ENCODE results near the gene CATSPER1. TPM values are rescaled to one million over a fixed set of nuclear protein-coding genes. Genes with fewer than 3 reads are reported as not detected.
"Not testable (repeated sequence)": the region's sequence is repeated elsewhere in the genome, so short reads cannot be mapped to it uniquely, and the experiment has no call there.

The CATSPER1 gene
- total and polyA plus RNA-seq, 2 donors (not counting 3 experiments of a cell fraction or from before 2014, with no cell fraction given): 0.68 to 1.0 TPM

DNA sequence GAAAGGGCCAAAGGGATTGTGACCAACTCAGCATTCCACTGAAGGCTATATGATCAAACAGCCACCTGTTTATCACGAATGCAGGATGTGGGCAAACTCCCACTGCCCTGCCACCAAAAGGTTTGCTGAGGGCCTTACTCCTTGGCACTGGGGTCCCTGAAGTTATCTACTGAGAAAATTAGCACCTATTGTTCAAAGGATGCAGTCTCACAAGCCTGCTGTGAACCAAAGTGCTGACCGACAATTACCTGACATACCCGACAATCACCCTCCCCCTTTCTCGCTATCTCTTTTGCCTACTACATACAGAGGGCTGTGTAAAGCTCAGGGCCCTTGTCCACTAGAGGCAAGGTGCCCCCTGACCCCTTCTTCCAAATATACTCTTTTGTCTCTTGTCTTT lies 16.2 kb downstream of the CATSPER1 start:
- H3K9me3 ChIP-seq (replicated peaks; ENCODE audit: control insufficient read depth, insufficient read depth, low read length); H3K9me1 ChIP-seq (replicated peaks; ENCODE audit: control insufficient read depth, extremely low read depth, insufficient read depth, low read length); H3K27me3 ChIP-seq (ENCODE audit: control insufficient read depth in 2 of 2, insufficient read depth in 2 of 2, low read length in 2 of 2); H4K20me1 ChIP-seq (replicated peaks; ENCODE audit: control insufficient read depth, extremely low read depth, insufficient read depth, low read length); H3K27ac ChIP-seq (ENCODE audit: insufficient read depth, low read depth, low read length); dilution Hi-C loops (cut with MboI; ENCODE audit: extremely low pct_ligation_motif_present, low sequenced_read_pairs); H2AFZ ChIP-seq (ENCODE audit: low read depth, low read length); H3K4me3 ChIP-seq (replicated peaks in 1 of 3; ENCODE audit: insufficient read depth in 1 of 3, low read depth in 1 of 3, low read length in 3 of 3); H3K9ac ChIP-seq (replicated peaks; ENCODE audit: extremely low read depth, insufficient read depth, low read length); POLR2A ChIA-PET; H3K79me2 ChIP-seq (ENCODE audit: control insufficient read depth, insufficient read depth, low read length); H3K4me2 ChIP-seq (ENCODE audit: insufficient read depth, low read length); intact Hi-C loops (cut with micrococcal nuclease); BruUV-seq (replicated peaks); H3K36me3 ChIP-seq (ENCODE audit: control insufficient read depth in 2 of 2, extremely low read depth in 1 of 2, insufficient read depth in 2 of 2, low read length in 2 of 2); FAIRE-seq; H3K4me1 ChIP-seq (ENCODE audit: control insufficient read depth, extremely low read depth, insufficient read depth, low read length); DNase-seq (ENCODE audit: low read depth, low spot score): not testable (repeated sequence)
- CTCF ChIA-PET: interaction anchor here (2.1 to 3.9 kb wide), 2 partner anchors 12 to 35 kb away, joined by 11 to 37 read pairs; no protein-coding TSS in a partner anchor

DNA sequence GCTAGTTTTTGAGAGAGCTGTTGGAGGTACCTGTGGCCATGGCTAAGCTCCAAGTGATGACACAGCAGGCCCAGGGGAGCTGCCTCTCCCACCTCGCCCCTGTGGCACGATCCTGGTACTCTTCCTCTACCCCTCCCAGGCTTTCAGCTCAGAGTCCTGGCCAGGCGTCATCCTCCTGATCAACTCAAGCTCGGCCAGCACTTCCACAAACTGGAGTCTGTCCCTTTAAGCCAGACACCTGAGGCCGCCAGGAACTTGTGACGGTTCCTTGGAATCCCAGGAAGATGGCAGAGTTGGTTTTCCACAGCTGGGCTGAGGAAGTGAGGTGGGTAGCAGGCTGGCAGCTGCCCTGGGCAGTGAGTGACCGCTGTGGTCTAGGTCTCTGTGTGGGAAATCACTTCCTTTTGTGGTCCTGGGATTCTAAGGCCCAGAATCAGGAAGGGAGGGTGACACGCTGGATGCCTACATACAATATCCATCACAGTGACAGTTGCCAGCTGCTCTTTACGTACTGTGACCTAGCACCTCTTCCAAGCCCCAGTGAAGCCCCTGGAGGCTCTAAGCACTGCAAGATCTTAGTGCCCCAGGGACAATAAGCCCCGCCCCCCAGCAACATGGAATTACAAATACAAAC lies 17.7 kb downstream of the CATSPER1 start:
- TF ChIP-seq, protein P1, sequence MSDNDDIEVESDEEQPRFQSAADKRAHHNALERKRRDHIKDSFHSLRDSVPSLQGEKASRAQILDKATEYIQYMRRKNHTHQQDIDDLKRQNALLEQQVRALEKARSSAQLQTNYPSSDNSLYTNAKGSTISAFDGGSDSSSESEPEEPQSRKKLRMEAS (IDR thresholded peaks at IDR 0.05; ENCODE audit: insufficient read depth, insufficient read length): no peak
- TF ChIP-seq GATA2 (IDR thresholded peaks at IDR 0.05; ENCODE audit: insufficient read depth, insufficient read length, low read depth, low read length) (no peak), JUN (IDR thresholded peaks at IDR 0.05; ENCODE audit: borderline replicate concordance, insufficient read depth, insufficient read length, low read depth) (no peak), EZH2 (IDR thresholded peaks at IDR 0.05; ENCODE audit: borderline replicate concordance, low read depth, low read length, severe bottlenecking) (no peak), MYC (IDR thresholded peaks at IDR 0.05; ENCODE audit: low read depth, low read length) (no peak)
- H3K27me3 ChIP-seq (ENCODE audit: control insufficient read depth in 2 of 2, insufficient read depth in 2 of 2, low read length in 2 of 2): peaks cover 2% of the 10 kb centered on the region in 2 experiments
- H3K36me3 ChIP-seq (ENCODE audit: control insufficient read depth in 2 of 2, extremely low read depth in 1 of 2, insufficient read depth in 2 of 2, low read length in 2 of 2): peaks cover 0 to 7% of the 10 kb centered on the region in 2 experiments
- peak overlapping the region; percentile 41 for H2AFZ ChIP-seq (ENCODE audit: low read depth, low read length)
- no peaks in the 10 kb centered on the region for H3K9me3 ChIP-seq (replicated peaks; ENCODE audit: control insufficient read depth, insufficient read depth, low read length)
- CTCF ChIA-PET: interaction anchor here (1.3 to 3.9 kb wide), 3 partner anchors 14 to 124 kb away, joined by 3 to 37 read pairs (median 11); no protein-coding TSS in a partner anchor
- intact Hi-C loops (cut with micrococcal nuclease): no loop called here
- FAIRE-seq (no peak), DNase-seq (ENCODE audit: low read depth, low spot score) (no peak)
- H3K9me1 ChIP-seq (replicated peaks; ENCODE audit: control insufficient read depth, extremely low read depth, insufficient read depth, low read length): no peaks in the 10 kb centered on the region
- H3K27ac ChIP-seq (ENCODE audit: insufficient read depth, low read depth, low read length): no peak overlapping the region
- H3K4me2 ChIP-seq (ENCODE audit: insufficient read depth, low read length): no peak overlapping the region
- H3K9ac ChIP-seq (replicated peaks; ENCODE audit: extremely low read depth, insufficient read depth, low read length): no peak overlapping the region
- BruUV-seq (replicated peaks): no TSS peak
- H3K4me3 ChIP-seq (replicated peaks in 1 of 3; ENCODE audit: insufficient read depth in 1 of 3, low read depth in 1 of 3, low read length in 3 of 3): no peak overlapping the region
- peaks cover 3% of the 10 kb centered on the region for H3K4me1 ChIP-seq (ENCODE audit: control insufficient read depth, extremely low read depth, insufficient read depth, low read length)
- H4K20me1 ChIP-seq (replicated peaks; ENCODE audit: control insufficient read depth, extremely low read depth, insufficient read depth, low read length): no peaks in the 10 kb centered on the region
- POLR2A ChIA-PET: no interaction called here
- dilution Hi-C loops (cut with MboI; ENCODE audit: extremely low pct_ligation_motif_present, low sequenced_read_pairs): no loop called here
- peaks cover 5% of the 10 kb centered on the region for H3K79me2 ChIP-seq (ENCODE audit: control insufficient read depth, insufficient read depth, low read length)

Data from endothelial cell of umbilical vein (primary cell).